ENCODE data around the gene SERPINB10. TPM values are rescaled to one million over a fixed set of nuclear protein-coding genes. Genes with fewer than 3 reads are reported as not detected.

The SERPINB10 gene
- total and polyA plus RNA-seq, 2 of the 8 experiments (the other 6 are each of a cell fraction or from before 2014, with no cell fraction given): not detected

DNA sequence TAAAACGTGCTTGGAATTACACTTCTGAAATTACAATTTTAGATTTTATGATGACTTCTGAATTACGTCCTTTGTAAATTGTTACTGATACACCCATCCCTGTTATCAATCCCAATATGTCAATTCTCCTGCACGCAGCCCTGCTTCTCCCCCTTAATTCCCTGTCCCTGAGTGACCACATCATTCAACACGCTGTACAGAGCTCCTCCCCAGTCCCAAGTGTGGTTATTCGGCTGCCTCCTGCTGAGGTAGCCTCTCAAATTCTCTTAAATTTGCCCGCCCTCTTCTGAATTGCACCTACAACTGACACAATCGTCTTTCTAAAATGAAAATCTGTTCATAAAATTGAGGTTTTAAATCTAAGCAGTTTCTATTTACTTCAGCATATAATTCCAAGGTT lies 72.3 kb downstream of the SERPINB10 start:
- Histone ChIP-seq H2AK5ac (ENCODE audit: low read depth, low read length) (no peak overlapping the region), H2BK20ac (ENCODE audit: low read length) (no peak overlapping the region), H4K20me1 (replicated peaks in 1 of 2; ENCODE audit: control insufficient read depth in 1 of 2, insufficient read depth in 2 of 2, low read length in 2 of 2) (peaks cover 0 to 1% of the 10 kb centered on the region in 2 experiments), H3K18ac (ENCODE audit: extremely low read depth, low read length) (no peak overlapping the region), H2BK15ac (ENCODE audit: low read length) (no peak overlapping the region), H4K5ac (ENCODE audit: insufficient read length, low read depth, low read length) (no peak overlapping the region), H4K8ac (ENCODE audit: extremely low read depth, insufficient read depth, low read length) (no peak overlapping the region), H3K23ac (ENCODE audit: insufficient read length) (no peak overlapping the region), H2BK120ac (replicated peaks; ENCODE audit: low read depth, low read length) (no peak overlapping the region), H3K36me3 (ENCODE audit: control insufficient read depth in 2 of 4, insufficient read depth in 4 of 4, low read length in 3 of 4) (no peaks in the 10 kb centered on the region), H3K4me3 (ENCODE audit: extremely low read depth in 1 of 4, insufficient read depth in 2 of 4, low read depth in 3 of 4, low read length in 4 of 4) (no peak overlapping the region), H3K14ac (ENCODE audit: insufficient read length) (no peak overlapping the region), H3K4ac (replicated peaks; ENCODE audit: insufficient read length, low read depth, low read length) (no peak overlapping the region), H4K91ac (replicated peaks; ENCODE audit: insufficient read length, low read length) (no peak overlapping the region), H2BK12ac (ENCODE audit: low read depth, low read length) (no peak overlapping the region), H3K23me2 (ENCODE audit: low read depth, low read length) (no peaks in the 10 kb centered on the region), H3K4me2 (ENCODE audit: insufficient read depth in 1 of 2, low read depth in 2 of 2, low read length in 2 of 2) (no peak overlapping the region), H2AFZ (ENCODE audit: low read length) (no peak overlapping the region), H3K79me1 (ENCODE audit: low read depth, low read length) (no peaks in the 10 kb centered on the region; the same call in 1 of the 2 replicates), H3K9ac (replicated peaks in 1 of 4; ENCODE audit: extremely low read depth in 1 of 4, low read depth in 3 of 4, low read length in 3 of 4) (no peak overlapping the region), H3K9me3 (ENCODE audit: insufficient read depth in 2 of 2, low read depth in 1 of 2, low read length in 1 of 2) (no peaks in the 10 kb centered on the region), H2BK5ac (ENCODE audit: low read depth, low read length) (no peak overlapping the region), H3K79me2 (ENCODE audit: control insufficient read depth in 1 of 2, insufficient read depth in 2 of 2, low read length in 2 of 2) (no peaks in the 10 kb centered on the region), H3K27me3 (replicated peaks in 1 of 4; ENCODE audit: control insufficient read depth in 3 of 4, extremely low read depth in 1 of 4, insufficient read depth in 3 of 4, low read length in 3 of 4) (peaks cover 16 to 46% (median 29%) of the 10 kb centered on the region in 4 experiments), H3K56ac (replicated peaks; ENCODE audit: insufficient read length, low read depth, low read length) (no peak overlapping the region), H3K27ac (ENCODE audit: low read depth, low read length) (no peak overlapping the region), H3K4me1 (replicated peaks in 1 of 4; ENCODE audit: control insufficient read depth in 3 of 4, insufficient read depth in 4 of 4, low read length in 3 of 4) (no peaks in the 10 kb centered on the region)
- no peak for FAIRE-seq
- WGBS, 2 experiments (ENCODE audit: extremely low coverage in 1 of 2, insufficient coverage in 1 of 2, insufficient read length in 1 of 2, insufficient replicate concordance in 2 of 2, low coverage in 1 of 2, low lambda C conversion rate in 2 of 2, missing lambda C conversion rate in 1 of 2): 89% methylated on average over 7 of the region's 7 CpGs; no CpG with 5 or more reads in 1 of the 2 experiments
- CTCF ChIA-PET (ENCODE audit: partially characterized antibody): interaction anchor here (0.8 to 2.0 kb wide), 7 partner anchors 13 to 42 kb away, joined by 3 to 14 read pairs (median 4); no protein-coding TSS in a partner anchor
- DNase-seq (ENCODE audit: low read depth in 1 of 2, low spot score in 2 of 2): no peak
- POLR2A ChIA-PET (ENCODE audit: partially characterized antibody): no interaction called here
- TF ChIP-seq KDM1A (IDR thresholded peaks at IDR 0.05; ENCODE audit: borderline replicate concordance, low read length) (no peak), RXRA (IDR thresholded peaks at IDR 0.05; ENCODE audit: insufficient read depth, low read depth, low read length) (no peak), POLR2AphosphoS5 (IDR thresholded peaks at IDR 0.05; ENCODE audit: low read depth, low read length) (no peak), YY1 (IDR thresholded peaks at IDR 0.05; ENCODE audit: low read depth, low read length) (no peak), SIX5 (IDR thresholded peaks at IDR 0.05; ENCODE audit: low read depth, low read length) (no peak), CHD1 (IDR thresholded peaks at IDR 0.05; ENCODE audit: low read depth, low read length) (no peak), POLR2A (IDR thresholded peaks at IDR 0.05; ENCODE audit: control extremely low read depth in 1 of 2, low read depth in 2 of 2, low read length in 2 of 2) (no peak), HDAC2 (IDR thresholded peaks at IDR 0.05; ENCODE audit: borderline replicate concordance in 1 of 2, low read depth in 2 of 2, low read length in 2 of 2) (no peak), HDAC6 (IDR thresholded peaks at IDR 0.05; ENCODE audit: low read depth, low read length) (no peak), CTBP2 (IDR thresholded peaks at IDR 0.05; ENCODE audit: borderline replicate concordance, insufficient read depth, insufficient read length, low read length) (no peak), RNF2 (IDR thresholded peaks at IDR 0.05; ENCODE audit: borderline replicate concordance, low read depth, low read length, missing control alignments, poor library complexity, severe bottlenecking) (no peak), TBP (IDR thresholded peaks at IDR 0.05; ENCODE audit: low read depth, low read length) (no peak), RBBP5 (IDR thresholded peaks at IDR 0.05; ENCODE audit: borderline replicate concordance, low read depth, low read length) (no peak), BRCA1 (IDR thresholded peaks at IDR 0.05; ENCODE audit: low read depth, low read length) (no peak), SP2 (IDR thresholded peaks at IDR 0.05; ENCODE audit: low read length) (no peak)

Measured in H1 (cell line).